MCF 10A (cell line): Measurements from ENCODE around the gene HIVEP2. TPM values are rescaled to one million over a fixed set of nuclear protein-coding genes. Genes with fewer than 3 reads are reported as not detected.
A peak's percentile ranks its signal among the peaks of the same experiment; 100 is the strongest.

Experiments
- BruUV-seq: library from RNA; stranded (reverse); fragments of 400-500 nt; replicated peaks from 2 replicates; lab custom pipeline; 2021; lab: Mats Ljungman, UMichigan
- CTCF ChIA-PET: fragments of 300-600 bp; sonication (Branson Sonifier 250); formaldehyde crosslinking; extraction: SDS; loops from one replicate; lab custom pipeline; 2021; ENCODE audit warnings: antibody characterized with exemption, inconsistent platforms; lab: Yijun Ruan, JAX
- POLR2A ChIA-PET: fragments of 300-600, 350-650 bp; sonication (Branson Sonifier 250); formaldehyde crosslinking; extraction: SDS; loops from one replicate; lab custom pipeline; 2020; ENCODE audit warnings: antibody characterized with exemption, inconsistent platforms; lab: Yijun Ruan, JAX
- DNase-seq: peaks from one replicate; pipeline ENCODE4 v3.0.0-alpha.2; 2018; ENCODE audit not compliant: unreplicated experiment
- H3K27ac Mint-ChIP-seq: one replicate; pipeline ENCODE4 v1.8.0; 2022; ENCODE audit warnings: mild to moderate bottlenecking, low read depth, mixed read lengths; ENCODE audit not compliant: unreplicated experiment
- H3K27me3 Mint-ChIP-seq: one replicate; pipeline ENCODE4 v1.8.0; 2022; ENCODE audit warnings: mixed read lengths; ENCODE audit not compliant: insufficient read depth, unreplicated experiment
- H3K36me3 Mint-ChIP-seq: one replicate; pipeline ENCODE4 v1.8.0; 2022; ENCODE audit warnings: mild to moderate bottlenecking, moderate library complexity, mixed read lengths; ENCODE audit not compliant: insufficient read depth, unreplicated experiment
- H3K4me1 Mint-ChIP-seq: one replicate; pipeline ENCODE4 v1.8.0; 2022; ENCODE audit warnings: mixed read lengths; ENCODE audit not compliant: insufficient read depth, unreplicated experiment
- H3K4me3 Mint-ChIP-seq: one replicate; pipeline ENCODE4 v1.8.0; 2022; ENCODE audit warnings: mild to moderate bottlenecking, moderate library complexity, mixed read lengths; ENCODE audit not compliant: unreplicated experiment
- H3K9me3 Mint-ChIP-seq: one replicate; pipeline ENCODE4 v1.8.0; 2022; ENCODE audit warnings: mixed read lengths; ENCODE audit not compliant: unreplicated experiment
- CTCF ChIP-seq: fragments of 200-600 bp; IDR thresholded peaks from one replicate; pipeline ENCODE4 v1.8.0; 2022; ENCODE audit warnings: antibody characterized with exemption, mild to moderate bottlenecking; ENCODE audit not compliant: unreplicated experiment
- intact Hi-C: fragments of 100-400 bp; cut with micrococcal nuclease; formaldehyde crosslinking; loops from 2 replicates; pipeline ENCODE4 v1.14.1; 2022
- total RNA-seq: library from RNA; stranded (reverse); gene quantifications from 2 replicates; pipeline ENCODE4 v1.2.3, GENCODE V29; 2022

HIVEP2 gene
- total RNA-seq, 1 experiment from 2014 or later: 23.6 TPM

- no TSS peak for BruUV-seq
- no peak for TF ChIP-seq CTCF
- H3K36me3 Mint-ChIP-seq: peaks cover 61% of the 10 kb centered on the region
- no peaks in the 10 kb centered on the region for H3K27me3 Mint-ChIP-seq
- intact Hi-C loops: loop anchor here (5.0 kb wide), 1 partner anchor 184 kb away; the partner anchor contains the start of gene HIVEP2
- DNase-seq: no peak
- H3K9me3 Mint-ChIP-seq: no peaks in the 10 kb centered on the region
- ChIA-PET CTCF (interaction anchor here (0.7 kb wide), 1 partner anchor 265 kb away, joined by 3 read pairs; no protein-coding TSS in a partner anchor), POLR2A (interaction anchor here (0.5 kb wide), 1 partner anchor 13 kb away, joined by 3 read pairs; no protein-coding TSS in a partner anchor)
- peaks cover 9% of the 10 kb centered on the region for H3K4me1 Mint-ChIP-seq
- peak overlapping the region; percentile 49 for H3K27ac Mint-ChIP-seq
- no peak overlapping the region for H3K4me3 Mint-ChIP-seq
Observed at GRCh38 chr6:142763205-142763604, 181.8 kb downstream of the HIVEP2 start.

GRCh38 chr6:142761756-142762155 lies 183.2 kb downstream of the HIVEP2 start:
- Mint-ChIP-seq H3K4me1 (peaks cover 12% of the 10 kb centered on the region), H3K27me3 (no peaks in the 10 kb centered on the region), H3K36me3 (peaks cover 61% of the 10 kb centered on the region), H3K4me3 (no peak overlapping the region), H3K27ac (no peak overlapping the region), H3K9me3 (no peaks in the 10 kb centered on the region)
- ChIA-PET POLR2A (no interaction called here), CTCF (interaction anchor here (1.0 kb wide), 1 partner anchor 69 kb away, joined by 3 read pairs; no protein-coding TSS in a partner anchor)
- no TSS peak for BruUV-seq
- DNase-seq: no peak
- TF ChIP-seq CTCF: no peak
- intact Hi-C loops: loop anchor here (5.0 kb wide), 1 partner anchor 186 kb away; the partner anchor contains the start of gene HIVEP2

- H3K36me3 Mint-ChIP-seq: peaks cover 59% of the 10 kb centered on the region
- no peak for TF ChIP-seq CTCF
- H3K27me3 Mint-ChIP-seq: no peaks in the 10 kb centered on the region
- BruUV-seq: TSS peak; percentile 26
- no peaks in the 10 kb centered on the region for H3K9me3 Mint-ChIP-seq
- peaks cover 24% of the 10 kb centered on the region for H3K4me1 Mint-ChIP-seq
- no peak overlapping the region for H3K27ac Mint-ChIP-seq
- no peak overlapping the region for H3K4me3 Mint-ChIP-seq
- ChIA-PET CTCF (no interaction called here), POLR2A (interaction anchor here (0.6 kb wide), 1 partner anchor 184 kb away, joined by 5 read pairs; no protein-coding TSS in a partner anchor)
- intact Hi-C loops: loop anchor here (5.0 kb wide), 1 partner anchor 187 kb away; the partner anchor contains the start of gene HIVEP2
- peak; percentile 17 for DNase-seq
Observed at GRCh38 chr6:142760152-142760551, 184.8 kb downstream of the HIVEP2 start.

GRCh38 chr6:142758629-142759025 lies 186.3 kb downstream of the HIVEP2 start:
- no peak for DNase-seq
- Mint-ChIP-seq H3K4me3 (no peak overlapping the region), H3K9me3 (no peaks in the 10 kb centered on the region), H3K27ac (no peak overlapping the region), H3K36me3 (peaks cover 54% of the 10 kb centered on the region), H3K4me1 (peaks cover 24% of the 10 kb centered on the region), H3K27me3 (no peaks in the 10 kb centered on the region)
- POLR2A ChIA-PET: interaction anchor here (0.6 kb wide), 1 partner anchor 307 kb away, joined by 3 read pairs; no protein-coding TSS in a partner anchor
- TF ChIP-seq CTCF: no peak
- CTCF ChIA-PET: interaction anchor here (0.5 to 0.9 kb wide), 2 partner anchors 10 to 369 kb away, joined by 3 read pairs; no protein-coding TSS in a partner anchor
- no TSS peak for BruUV-seq
- intact Hi-C loops: no loop called here
